ENCODE results near the gene DGCR8. TPM values are rescaled to one million over a fixed set of nuclear protein-coding genes. Genes with fewer than 3 reads are reported as not detected.

DGCR8 gene
- polyA plus RNA-seq, 3 donors, result 40.5 to 42.3 (median 42.0) TPM

- no peak for DNase-seq (ENCODE audit: low read depth in 3 of 3, low spot score in 2 of 3)
These were observed 28.1 kb downstream of the DGCR8 start for GRCh38 chr22:20107951-20108756.

- no peak for DNase-seq (ENCODE audit: low read depth in 3 of 3, low spot score in 2 of 3)
These were observed 28.8 kb downstream of the DGCR8 start for GRCh38 chr22:20108757-20109230.

DNA sequence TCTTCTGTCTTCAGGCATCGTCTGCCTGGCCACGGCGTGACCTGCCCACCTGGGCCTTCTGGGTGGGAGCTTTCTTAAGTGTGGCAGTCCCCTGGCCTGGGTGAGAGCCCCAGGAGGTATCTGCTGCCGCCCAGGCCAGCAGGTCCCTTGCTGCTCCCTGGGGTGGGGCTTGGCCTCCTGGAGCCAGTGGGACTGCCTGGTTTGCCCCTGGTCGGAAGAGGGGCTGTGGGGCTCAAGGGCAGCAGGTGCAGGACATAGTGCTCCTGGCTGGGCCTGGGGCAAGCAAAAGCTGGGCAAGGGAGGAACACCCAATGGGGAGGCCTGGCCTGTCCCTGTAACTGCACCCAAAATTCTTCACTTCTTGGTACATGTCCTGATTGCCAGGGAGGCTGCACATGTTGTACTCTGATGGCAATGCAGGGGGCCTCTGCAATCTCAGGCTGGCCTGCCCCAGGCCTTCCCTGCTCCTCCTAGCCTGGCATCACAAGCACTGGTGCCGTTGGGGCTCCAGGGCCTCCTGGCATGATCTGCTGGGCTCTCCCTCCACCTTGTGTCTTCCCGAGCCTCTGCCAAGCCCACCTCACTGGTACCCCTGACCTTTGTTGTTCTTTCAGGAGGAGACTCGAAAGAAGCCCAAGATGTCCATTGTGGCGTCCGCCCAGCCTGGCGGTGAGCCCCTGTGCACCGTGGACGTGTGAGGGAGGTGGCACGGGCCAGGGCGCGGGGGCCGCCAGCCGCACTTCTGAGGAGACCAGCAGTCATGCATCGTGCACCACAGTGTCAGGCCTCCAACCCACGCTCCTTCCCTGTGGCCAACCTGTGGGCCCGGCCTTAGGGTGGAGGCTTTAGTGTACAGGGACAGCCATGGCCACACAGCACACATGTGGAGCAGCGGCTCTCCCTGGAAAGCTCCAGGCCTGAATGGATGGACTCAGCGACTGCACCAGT, 29.6 kb downstream of the DGCR8 start:
- DNase-seq (ENCODE audit: low read depth in 3 of 3, low spot score in 2 of 3), result no peak

DNA sequence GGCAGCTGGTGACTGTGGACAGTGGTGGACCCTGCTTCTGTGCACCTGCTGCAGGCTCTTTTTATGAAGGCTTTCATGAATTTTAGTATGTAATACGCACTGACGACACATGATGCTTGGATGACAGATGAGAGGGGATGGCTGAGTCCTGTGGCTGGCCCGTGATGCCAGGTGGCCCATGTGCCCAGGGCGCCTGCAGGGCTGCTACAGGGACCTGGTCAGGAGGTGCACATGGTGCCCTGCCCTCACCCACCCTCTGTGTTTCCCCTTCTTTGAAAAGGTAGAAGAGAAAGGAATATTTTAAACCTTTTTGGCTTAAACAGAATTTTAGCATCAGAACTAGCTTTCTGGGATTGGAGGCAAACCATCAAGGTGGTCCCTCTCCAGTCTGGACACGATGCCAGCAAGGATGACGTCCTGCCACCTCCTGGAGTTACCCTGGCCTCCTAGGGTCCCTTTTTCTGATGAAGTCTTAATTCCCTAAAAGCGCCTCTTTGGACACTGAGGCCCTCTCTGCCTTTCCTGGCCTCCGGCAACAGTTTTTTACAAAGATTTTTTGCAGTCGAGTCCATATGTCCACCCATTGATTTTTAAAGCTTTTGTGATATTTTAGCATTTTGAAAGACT, 30.4 kb downstream of the DGCR8 start:
- no peak for DNase-seq (ENCODE audit: low read depth in 3 of 3, low spot score in 2 of 3)

DNA sequence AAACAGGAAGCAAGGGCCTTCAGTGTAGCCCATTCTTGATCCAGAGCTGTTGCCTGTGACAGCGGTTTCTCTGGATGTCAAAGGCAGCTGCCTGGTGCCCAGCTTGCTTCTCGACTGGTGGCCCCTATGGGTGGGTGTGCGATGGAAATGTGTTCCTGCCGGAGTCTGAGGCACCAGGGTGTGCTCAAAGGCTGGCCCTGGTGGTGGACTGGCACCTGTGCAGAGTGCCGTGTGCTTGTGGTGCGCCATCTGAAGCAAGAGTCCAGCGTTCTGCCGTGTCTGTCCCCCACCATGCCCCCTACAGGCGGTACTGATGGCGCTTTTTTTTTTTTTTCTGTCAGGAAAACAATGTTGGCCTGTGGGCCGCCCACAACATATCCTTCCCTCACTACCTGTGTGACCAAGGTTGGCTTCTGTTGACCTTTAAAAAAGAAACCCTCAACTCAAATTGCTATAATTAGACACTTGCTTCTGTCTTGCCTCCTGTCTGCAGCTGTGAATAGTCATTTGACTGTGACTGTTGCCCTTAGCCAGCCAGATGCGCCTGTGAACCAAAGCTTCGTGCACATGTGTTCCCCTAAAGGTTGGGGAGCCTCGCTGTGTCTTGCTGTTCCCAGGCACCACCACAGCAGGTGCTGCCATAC, 31.1 kb downstream of the DGCR8 start:
- DNase-seq (ENCODE audit: low read depth in 3 of 3, low spot score in 2 of 3), result no peak

GRCh38 chr22:20111689-20112622, 31.9 kb downstream of the DGCR8 start:
- no peak for DNase-seq (ENCODE audit: low read depth in 3 of 3, low spot score in 2 of 3)

DNA sequence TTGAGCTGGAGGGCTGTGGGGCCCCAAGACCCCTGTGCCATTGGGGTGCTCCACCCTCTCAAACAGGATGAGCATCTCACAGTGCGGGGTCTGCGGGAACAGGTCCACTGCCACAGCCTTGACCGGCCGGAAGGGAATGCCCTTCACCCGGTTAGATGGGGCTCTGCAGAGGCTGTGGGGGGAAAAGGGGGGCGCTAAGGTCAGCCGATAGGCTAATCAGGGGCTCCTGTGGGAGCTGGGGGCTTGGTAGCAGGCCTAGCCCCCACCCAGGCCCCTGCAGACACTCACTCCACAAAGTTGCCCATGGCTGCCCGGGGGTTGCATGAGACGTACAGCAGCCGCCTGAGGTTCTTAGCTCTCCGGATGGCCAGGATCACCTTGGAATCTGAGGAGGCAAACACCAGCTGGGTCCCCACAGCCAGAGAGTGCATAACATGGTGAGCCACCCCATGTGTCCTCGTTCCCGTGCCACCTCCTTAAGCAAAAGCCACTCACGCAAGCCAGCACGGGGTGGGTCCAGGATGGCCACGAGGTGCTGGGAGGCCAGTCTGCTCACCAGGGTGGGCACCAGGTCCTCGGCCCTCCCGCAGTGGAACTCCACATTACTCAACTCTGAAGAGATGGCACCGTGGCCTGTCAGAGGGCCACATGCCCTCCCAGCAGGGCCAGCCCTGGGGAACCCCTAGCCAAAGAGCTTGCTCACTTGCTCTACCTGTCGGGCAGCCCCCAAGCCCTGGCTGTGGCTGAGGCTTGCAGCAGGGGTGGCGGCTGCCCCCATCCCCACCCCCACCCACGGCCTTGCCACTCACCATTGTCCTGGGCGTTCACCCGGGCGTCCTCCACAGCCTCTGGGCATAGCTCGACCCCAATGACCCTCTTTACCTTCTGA, 32.8 kb downstream of the DGCR8 start:
- DNase-seq (ENCODE audit: low read depth in 3 of 3, low spot score in 2 of 3), result no peak

- no peak for DNase-seq (ENCODE audit: low read depth in 3 of 3, low spot score in 2 of 3)
These were observed 33.7 kb downstream of the DGCR8 start for GRCh38 chr22:20113551-20114310.

DNA sequence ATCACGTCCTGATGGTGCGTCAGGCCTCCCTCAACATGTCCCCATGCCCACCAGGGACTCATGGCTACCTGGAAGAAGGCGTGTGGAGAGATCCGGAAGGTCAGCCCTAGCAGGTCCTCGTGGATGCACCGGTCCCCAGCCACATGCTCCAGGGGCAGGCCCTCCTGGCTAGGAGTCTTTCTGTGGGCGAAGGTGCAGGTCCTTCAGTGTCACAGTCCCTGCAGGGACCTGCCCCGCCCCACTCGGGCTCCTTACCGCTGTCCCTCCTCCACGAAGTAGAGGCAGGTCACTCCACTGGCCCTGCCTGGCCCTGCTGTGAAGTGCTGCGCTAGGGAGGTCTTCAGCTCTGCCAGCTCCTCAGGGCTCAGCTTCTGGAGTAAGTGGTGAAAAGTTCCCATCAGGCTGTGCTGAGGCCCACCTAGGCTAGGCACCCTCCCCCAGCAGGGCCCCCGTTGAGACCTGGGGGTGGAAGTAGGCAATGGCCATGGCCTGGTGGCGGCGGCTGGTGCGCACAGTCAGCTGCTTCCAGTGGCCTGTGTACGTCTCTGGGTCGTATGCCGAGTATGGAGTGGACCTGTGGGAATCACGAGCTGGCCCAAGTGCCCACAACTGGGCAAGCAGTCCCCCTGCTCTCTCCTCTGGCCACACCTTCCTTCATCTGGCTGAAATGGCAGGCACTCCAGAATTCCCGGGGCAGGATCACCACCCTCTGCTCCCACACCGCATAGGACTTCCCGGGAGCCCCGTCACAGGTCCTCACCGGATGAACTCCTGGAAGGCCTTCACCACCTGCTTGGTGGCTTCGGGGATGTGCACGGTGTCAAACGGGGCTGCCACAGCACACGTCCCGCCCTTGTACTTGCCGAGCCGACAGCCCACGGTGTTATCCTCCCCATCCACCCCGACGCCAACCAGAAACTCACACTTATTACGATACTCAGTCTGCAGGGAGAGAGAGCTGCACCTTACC, 34.8 kb downstream of the DGCR8 start:
- no peak for DNase-seq (ENCODE audit: low read depth in 3 of 3, low spot score in 2 of 3)

GRCh38 chr22:20115691-20116375, 35.8 kb downstream of the DGCR8 start, which contains the start of gene RANBP1:
Gene RANBP1 (plus strand): TSS chr22:20116104. CDS start chr22:20116185, 81 bp downstream.
- no peak for DNase-seq (ENCODE audit: low read depth in 3 of 3, low spot score in 2 of 3)

DNA sequence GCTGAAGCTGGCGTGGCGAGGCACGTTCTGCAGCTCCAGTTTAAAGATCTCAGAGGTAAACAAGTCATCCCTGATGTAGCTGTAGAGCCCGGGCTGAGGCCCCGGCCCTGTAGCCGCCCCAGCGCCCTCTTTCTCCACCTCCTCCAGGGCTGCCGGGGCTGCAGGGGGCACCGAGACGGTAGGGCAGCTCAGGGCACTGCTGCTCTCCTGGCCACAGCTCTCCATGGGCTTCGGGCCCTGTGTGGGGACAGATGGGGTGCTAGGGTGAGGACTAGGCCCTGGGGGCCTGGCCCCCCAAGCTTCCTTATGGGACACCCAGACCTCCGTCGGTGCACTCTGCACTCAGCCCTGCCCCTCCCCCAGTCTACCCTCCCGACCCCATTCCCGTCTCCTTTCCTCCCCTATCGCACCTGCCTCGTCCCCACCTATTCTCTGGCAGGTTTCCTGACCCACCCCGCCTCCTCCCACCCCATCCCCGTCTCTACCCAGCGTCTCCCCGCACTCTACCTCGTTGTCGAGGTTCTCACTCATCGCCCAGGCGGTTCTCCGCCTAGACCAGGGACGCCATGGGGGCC, 36.4 kb downstream of the DGCR8 start:
- no peak for DNase-seq (ENCODE audit: low read depth in 3 of 3, low spot score in 2 of 3)

GRCh38 chr22:20116951-20117632, 37.1 kb downstream of the DGCR8 start, which contains the start of gene TRMT2A:
Gene TRMT2A (minus strand): TSS chr22:20117226. CDS start chr22:20116906, 320 bp downstream.
- DNase-seq (ENCODE audit: low read depth in 3 of 3, low spot score in 2 of 3), result peak; percentile 94 to 97 (median 95)

DNA sequence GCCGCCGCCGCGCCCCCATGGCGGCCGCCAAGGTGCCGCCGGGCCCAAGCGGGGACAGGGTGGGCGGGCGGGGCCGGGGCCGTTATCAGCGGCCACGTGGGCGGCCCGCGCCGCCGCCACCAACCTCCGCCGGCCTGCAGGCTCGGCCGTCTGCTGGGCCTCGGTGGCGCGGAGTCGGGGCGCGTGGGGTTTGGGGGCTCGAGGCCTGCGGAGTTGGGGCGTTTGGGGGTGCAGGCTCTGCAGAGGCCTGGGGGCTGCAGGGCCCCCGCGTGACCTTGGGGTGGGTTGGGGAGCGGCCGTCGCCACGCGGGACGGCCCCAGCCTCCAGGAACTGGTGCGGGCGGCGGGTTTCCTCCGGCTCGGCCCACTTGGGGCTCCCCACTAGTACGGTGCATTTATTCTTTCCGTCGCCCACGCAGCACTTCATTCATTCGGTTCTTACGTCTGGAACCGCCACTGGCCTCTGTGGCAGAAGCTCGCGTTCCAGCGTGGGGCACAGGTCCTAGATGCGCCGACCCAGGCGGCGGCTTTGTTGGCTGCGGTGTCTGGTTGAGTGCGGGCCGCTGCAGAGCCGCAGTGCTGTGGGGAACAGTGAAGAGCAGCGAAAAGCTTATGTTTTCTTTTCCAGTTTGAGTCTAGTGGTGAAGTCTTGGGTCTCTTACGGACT, 37.7 kb downstream of the DGCR8 start:
- DNase-seq (ENCODE audit: low read depth in 3 of 3, low spot score in 2 of 3), result no peak

DNA sequence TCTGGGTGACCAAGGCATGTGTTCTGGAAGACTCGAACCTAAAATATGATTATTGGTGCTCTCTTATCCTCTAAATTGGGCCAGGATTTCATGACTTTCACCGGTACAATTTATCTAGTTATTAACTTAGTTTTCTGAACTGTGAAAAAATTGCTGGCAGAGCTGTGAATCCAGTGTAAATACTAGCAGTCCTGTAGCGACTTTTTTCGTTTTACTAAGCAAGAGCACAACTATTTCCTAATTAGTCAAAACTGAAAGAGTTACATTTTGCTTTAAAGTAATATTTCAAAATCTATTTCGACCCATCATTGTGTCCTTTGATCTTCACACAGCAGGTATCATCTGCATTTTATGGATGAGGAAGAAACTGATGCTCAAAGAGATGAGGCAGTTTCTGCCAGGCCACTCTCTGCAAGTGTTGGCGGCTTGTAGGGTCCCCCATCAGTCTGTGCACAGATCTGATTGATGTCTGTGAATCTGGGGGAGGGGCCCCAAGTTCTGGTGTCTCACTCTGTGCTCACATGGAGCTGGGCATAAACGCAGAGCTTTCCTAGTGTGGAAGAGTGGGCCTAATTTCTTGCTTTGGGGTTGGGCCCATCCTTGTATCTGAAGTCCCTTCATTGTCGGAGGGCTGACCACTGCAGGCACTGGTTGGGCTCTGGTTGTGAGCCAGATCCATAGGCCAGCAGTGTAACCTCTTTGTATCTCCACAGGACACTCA, 38.4 kb downstream of the DGCR8 start:
- DNase-seq (ENCODE audit: low read depth in 3 of 3, low spot score in 2 of 3), result no peak
